Stimulated activated CD4-positive, alpha-beta T cell treated with anti-CD3 and anti-CD28 coated beads, TNF-alpha, amount 100 ng/mL, for 24 hours (primary cell): ENCODE measurements around the gene AXL.
"Not testable (repeated sequence)": the region's sequence is repeated elsewhere in the genome, so short reads cannot be mapped to it uniquely, and the experiment has no call there.

Experiments
- DNase-seq, 3 experiments: peaks; one replicate each; pipeline ENCODE4 v3.0.0-alpha.2; 2020; ENCODE audit warnings: low read depth in 3 of 3

Gene AXL

GRCh38 chr19:41276231-41276630, 57.2 kb downstream of the AXL start:
- no peak for DNase-seq

- DNase-seq: no peak
Measured at GRCh38 chr19:41278478-41278877, 59.5 kb downstream of the AXL start.

GRCh38 chr19:41288673-41289530, 69.9 kb downstream of the AXL start:
- no peak for DNase-seq

- not testable (repeated sequence) for DNase-seq
Measured at GRCh38 chr19:41289814-41290213, 70.8 kb downstream of the AXL start.

- no peak for DNase-seq
Measured at GRCh38 chr19:41294393-41294792, 75.4 kb downstream of the AXL start.

- DNase-seq: no peak
Measured at GRCh38 chr19:41295499-41295898, 76.5 kb downstream of the AXL start.

- DNase-seq: no peak
Measured at GRCh38 chr19:41296433-41296871, 77.4 kb downstream of the AXL start.

- no peak for DNase-seq
Measured at GRCh38 chr19:41297628-41298347, 78.8 kb downstream of the AXL start.

- no peak for DNase-seq
Measured at GRCh38 chr19:41298348-41298964, 79.4 kb downstream of the AXL start.

GRCh38 chr19:41299046-41299754, 80.2 kb downstream of the AXL start:
- no peak for DNase-seq

- DNase-seq: no peak
Measured at GRCh38 chr19:41299755-41300089, 80.7 kb downstream of the AXL start.

- no peak for DNase-seq
Measured at GRCh38 chr19:41300555-41300954, 81.5 kb downstream of the AXL start.

- DNase-seq: peak; percentile 36 to 70 (median 47)
Measured at GRCh38 chr19:41302624-41303351, 83.8 kb downstream of the AXL start.

GRCh38 chr19:41303954-41304353, 84.9 kb downstream of the AXL start:
- no peak for DNase-seq

GRCh38 chr19:41304706-41305483, 85.9 kb downstream of the AXL start:
- DNase-seq: no peak

- DNase-seq: no peak
Measured at GRCh38 chr19:41305927-41306793, 87.1 kb downstream of the AXL start.

- no peak for DNase-seq
Measured at GRCh38 chr19:41307090-41307875, 88.3 kb downstream of the AXL start.

- no peak for DNase-seq
Measured at GRCh38 chr19:41307954-41308449, 89.0 kb downstream of the AXL start.
